Nephron progenitor cell (in vitro differentiated cells): ENCODE measurements around the gene PLPPR1.

Experiments
- DNase-seq: peaks from one replicate; pipeline ENCODE4 v3.0.0; 2021
- H3K27ac Mint-ChIP-seq: 2 replicates; pipeline ENCODE4 v1.8.0; 2021; ENCODE audit warnings: mild to moderate bottlenecking, moderate library complexity, mixed read lengths
- H3K27me3 Mint-ChIP-seq: 2 replicates; pipeline ENCODE4 v1.8.0; 2021; ENCODE audit warnings: mild to moderate bottlenecking, low read depth, mixed read lengths; ENCODE audit not compliant: poor library complexity
- H3K36me3 Mint-ChIP-seq: 2 replicates; pipeline ENCODE4 v1.8.0; 2021; ENCODE audit warnings: low read depth, mixed read lengths
- H3K4me1 Mint-ChIP-seq: 2 replicates; pipeline ENCODE4 v1.8.0; 2021; ENCODE audit warnings: mixed read lengths
- H3K4me3 Mint-ChIP-seq: 2 replicates; pipeline ENCODE4 v1.8.0; 2021; ENCODE audit warnings: mild to moderate bottlenecking, moderate library complexity, mixed read lengths
- H3K9me3 Mint-ChIP-seq: 2 replicates; pipeline ENCODE4 v1.8.0; 2021; ENCODE audit warnings: mild to moderate bottlenecking, moderate library complexity, mixed read lengths
- TF ChIP-seq, protein P1 (sequence below): fragments of 200-600 bp; sonication (generic); IDR thresholded peaks from 2 replicates; pipeline ENCODE4 v1.5.0; 2021; ENCODE audit warnings: antibody characterized with exemption

Gene PLPPR1

GRCh38 chr9:101068696-101069095, 40.2 kb downstream of the PLPPR1 start:
- no peaks in the 10 kb centered on the region for H3K36me3 Mint-ChIP-seq
- no peaks in the 10 kb centered on the region for H3K9me3 Mint-ChIP-seq
- peaks cover 3% of the 10 kb centered on the region for H3K27me3 Mint-ChIP-seq
- H3K4me1 Mint-ChIP-seq: no peaks in the 10 kb centered on the region
- H3K27ac Mint-ChIP-seq: no peak overlapping the region
- TF ChIP-seq, protein P1, sequence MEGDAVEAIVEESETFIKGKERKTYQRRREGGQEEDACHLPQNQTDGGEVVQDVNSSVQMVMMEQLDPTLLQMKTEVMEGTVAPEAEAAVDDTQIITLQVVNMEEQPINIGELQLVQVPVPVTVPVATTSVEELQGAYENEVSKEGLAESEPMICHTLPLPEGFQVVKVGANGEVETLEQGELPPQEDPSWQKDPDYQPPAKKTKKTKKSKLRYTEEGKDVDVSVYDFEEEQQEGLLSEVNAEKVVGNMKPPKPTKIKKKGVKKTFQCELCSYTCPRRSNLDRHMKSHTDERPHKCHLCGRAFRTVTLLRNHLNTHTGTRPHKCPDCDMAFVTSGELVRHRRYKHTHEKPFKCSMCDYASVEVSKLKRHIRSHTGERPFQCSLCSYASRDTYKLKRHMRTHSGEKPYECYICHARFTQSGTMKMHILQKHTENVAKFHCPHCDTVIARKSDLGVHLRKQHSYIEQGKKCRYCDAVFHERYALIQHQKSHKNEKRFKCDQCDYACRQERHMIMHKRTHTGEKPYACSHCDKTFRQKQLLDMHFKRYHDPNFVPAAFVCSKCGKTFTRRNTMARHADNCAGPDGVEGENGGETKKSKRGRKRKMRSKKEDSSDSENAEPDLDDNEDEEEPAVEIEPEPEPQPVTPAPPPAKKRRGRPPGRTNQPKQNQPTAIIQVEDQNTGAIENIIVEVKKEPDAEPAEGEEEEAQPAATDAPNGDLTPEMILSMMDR: no peak
- no peak for DNase-seq
- H3K4me3 Mint-ChIP-seq: no peak overlapping the region

- H3K4me3 Mint-ChIP-seq: no peak overlapping the region
- H3K36me3 Mint-ChIP-seq: no peaks in the 10 kb centered on the region
- peaks cover 3% of the 10 kb centered on the region for H3K27me3 Mint-ChIP-seq
- H3K4me1 Mint-ChIP-seq: no peaks in the 10 kb centered on the region
- DNase-seq: no peak
- no peak overlapping the region for H3K27ac Mint-ChIP-seq
- H3K9me3 Mint-ChIP-seq: no peaks in the 10 kb centered on the region
- TF ChIP-seq, protein P1: no peak
Observed at GRCh38 chr9:101072259-101072658, 43.7 kb downstream of the PLPPR1 start.

DNA sequence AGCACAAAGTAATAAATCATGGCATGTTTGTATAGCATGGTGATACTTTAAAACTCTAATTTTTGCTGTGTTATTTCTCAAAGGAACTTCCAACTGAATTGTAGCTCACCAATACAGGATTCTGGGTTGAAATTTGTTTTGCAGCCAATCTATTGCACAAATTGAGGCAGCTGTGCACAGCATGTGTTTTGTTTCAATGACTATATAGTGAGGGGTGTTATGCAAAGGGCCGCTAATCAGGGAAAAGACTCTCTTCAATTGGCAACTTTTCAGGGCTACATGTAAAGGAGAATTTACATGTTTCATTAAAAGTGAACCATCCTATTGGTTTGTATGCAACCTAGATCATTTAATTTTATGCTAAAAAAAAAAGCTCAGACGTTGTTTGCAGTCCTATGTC, 44.6 kb downstream of the PLPPR1 start:
- Mint-ChIP-seq H3K36me3 (no peaks in the 10 kb centered on the region), H3K9me3 (no peaks in the 10 kb centered on the region), H3K27ac (no peak overlapping the region), H3K4me3 (no peak overlapping the region), H3K27me3 (peaks cover 3% of the 10 kb centered on the region), H3K4me1 (no peaks in the 10 kb centered on the region)
- TF ChIP-seq, protein P1: no peak
- DNase-seq: no peak

DNA sequence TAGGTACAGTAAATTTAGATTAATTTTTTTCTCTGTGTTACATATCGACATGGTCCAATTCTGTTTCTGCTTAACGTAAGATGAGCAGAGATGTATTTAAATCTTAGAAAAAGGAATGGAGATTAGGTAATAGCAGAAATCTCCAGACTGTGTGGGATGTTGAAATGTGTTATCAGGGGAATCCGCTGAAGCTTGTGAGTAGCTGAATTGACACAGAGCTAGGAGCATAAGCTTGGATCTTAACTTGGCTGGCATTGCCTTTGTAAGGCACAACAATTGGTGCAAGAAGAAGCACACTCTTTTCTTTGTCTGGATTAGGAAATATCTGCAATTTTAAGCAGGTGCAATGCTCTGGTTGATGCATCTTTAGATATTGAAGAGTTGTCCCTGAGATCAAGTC, 53.1 kb downstream of the PLPPR1 start:
- H3K36me3 Mint-ChIP-seq: no peaks in the 10 kb centered on the region
- no peak for DNase-seq
- H3K27me3 Mint-ChIP-seq: peaks cover 4% of the 10 kb centered on the region
- H3K27ac Mint-ChIP-seq: no peak overlapping the region
- H3K9me3 Mint-ChIP-seq: peaks cover 3% of the 10 kb centered on the region
- H3K4me3 Mint-ChIP-seq: no peak overlapping the region
- TF ChIP-seq, protein P1: no peak
- H3K4me1 Mint-ChIP-seq: no peaks in the 10 kb centered on the region

- Mint-ChIP-seq H3K27me3 (peaks cover 4% of the 10 kb centered on the region), H3K27ac (no peak overlapping the region), H3K9me3 (peaks cover 3% of the 10 kb centered on the region), H3K4me3 (no peak overlapping the region), H3K36me3 (no peaks in the 10 kb centered on the region), H3K4me1 (no peaks in the 10 kb centered on the region)
- no peak for DNase-seq
- TF ChIP-seq, protein P1: no peak
Observed at GRCh38 chr9:101083448-101084202, 55.1 kb downstream of the PLPPR1 start.

DNA sequence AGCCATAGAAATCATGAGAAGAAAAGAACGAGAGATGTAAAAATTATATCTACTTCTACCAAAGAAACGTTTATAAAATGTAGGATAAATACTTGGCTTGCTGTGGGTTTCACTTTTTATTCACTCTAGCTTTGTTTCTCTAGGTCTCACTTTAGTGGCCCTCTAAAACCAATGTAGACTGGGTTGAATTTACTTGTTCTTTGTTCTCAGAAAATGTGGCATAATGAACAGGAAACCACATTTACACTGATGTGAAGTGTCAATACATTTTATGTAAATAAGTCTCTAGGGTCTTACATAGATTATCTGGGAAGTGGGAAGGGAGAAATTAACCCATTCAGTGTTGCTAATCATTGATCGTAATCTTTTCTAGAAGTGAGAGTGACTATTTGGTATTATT, 58.9 kb downstream of the PLPPR1 start:
- Mint-ChIP-seq H3K27ac (no peak overlapping the region), H3K4me1 (no peaks in the 10 kb centered on the region), H3K36me3 (no peaks in the 10 kb centered on the region), H3K9me3 (no peaks in the 10 kb centered on the region), H3K27me3 (peaks cover 5% of the 10 kb centered on the region), H3K4me3 (no peak overlapping the region)
- TF ChIP-seq, protein P1: no peak
- no peak for DNase-seq
